ENCODE measurements around the gene GIGYF2.
"Not testable (repeated sequence)": the region's sequence is repeated elsewhere in the genome, so short reads cannot be mapped to it uniquely, and the experiment has no call there.

The GIGYF2 gene

GRCh38 chr2:232691117-232691516 lies 6.0 kb upstream of the GIGYF2 start:
- not testable (repeated sequence) for DNase-seq

GRCh38 chr2:232693344-232693743 lies 3.8 kb upstream of the GIGYF2 start:
- no peak for DNase-seq

GRCh38 chr2:232696609-232697058 lies 497 bp upstream of the GIGYF2 start:
- DNase-seq, result no peak

- DNase-seq, result no peak
Measured at GRCh38 chr2:232697807-232698110, 628 bp downstream of the GIGYF2 start.

GRCh38 chr2:232698556-232699091 lies 1.5 kb downstream of the GIGYF2 start:
- DNase-seq, result no peak

GRCh38 chr2:232699110-232699509 lies 2.0 kb downstream of the GIGYF2 start:
- no peak for DNase-seq

GRCh38 chr2:232700154-232700553 lies 3.0 kb downstream of the GIGYF2 start:
- no peak for DNase-seq

GRCh38 chr2:232707076-232707475 lies 9.9 kb downstream of the GIGYF2 start:
- no peak for DNase-seq

- DNase-seq, result no peak
Measured at GRCh38 chr2:232713505-232713904, 16.4 kb downstream of the GIGYF2 start.

- no peak for DNase-seq
Measured at GRCh38 chr2:232714969-232715368, 17.8 kb downstream of the GIGYF2 start.

- not testable (repeated sequence) for DNase-seq
Measured at GRCh38 chr2:232720056-232720455, 22.9 kb downstream of the GIGYF2 start.

GRCh38 chr2:232721261-232721660 lies 24.1 kb downstream of the GIGYF2 start:
- no peak for DNase-seq

GRCh38 chr2:232721882-232722281 lies 24.8 kb downstream of the GIGYF2 start:
- no peak for DNase-seq

- DNase-seq, result no peak
Measured at GRCh38 chr2:232723027-232723426, 25.9 kb downstream of the GIGYF2 start.

GRCh38 chr2:232728785-232729184 lies 31.7 kb downstream of the GIGYF2 start:
- no peak for DNase-seq

- DNase-seq, result no peak
Measured at GRCh38 chr2:232731470-232731869, 34.3 kb downstream of the GIGYF2 start.

- no peak for DNase-seq
Measured at GRCh38 chr2:232741294-232741693, 44.2 kb downstream of the GIGYF2 start.

GRCh38 chr2:232741972-232742371 lies 44.8 kb downstream of the GIGYF2 start:
- DNase-seq, result no peak

GRCh38 chr2:232744963-232745362 lies 47.8 kb downstream of the GIGYF2 start:
- DNase-seq, result no peak

- DNase-seq, result no peak
Measured at GRCh38 chr2:232748038-232748437, 50.9 kb downstream of the GIGYF2 start.

GRCh38 chr2:232749331-232749730 lies 52.2 kb downstream of the GIGYF2 start:
- no peak for DNase-seq

- DNase-seq, result no peak
Measured at GRCh38 chr2:232750135-232750671, 53.1 kb downstream of the GIGYF2 start.

- DNase-seq, result no peak
Measured at GRCh38 chr2:232757905-232758304, 60.8 kb downstream of the GIGYF2 start.

- DNase-seq, result no peak
Measured at GRCh38 chr2:232761301-232761907, 64.3 kb downstream of the GIGYF2 start.

GRCh38 chr2:232767866-232768265 lies 70.7 kb downstream of the GIGYF2 start:
- no peak for DNase-seq
